Neural cell (in vitro differentiated cells): Measurements from ENCODE around the gene CHCHD3.

Experiments
- EZH2 ChIP-seq: fragments of 200-600, 300-800 bp; shearing (Covaris generic), sonication (generic); IDR thresholded peaks from 2 replicates; pipeline ENCODE4 v1.6.1; 2014; ENCODE audit warnings: antibody characterized with exemption, low read length, borderline replicate concordance, mild to moderate bottlenecking; ENCODE audit not compliant: insufficient read depth, poor library complexity, severe bottlenecking
- POLR2AphosphoS5 ChIP-seq: IDR thresholded peaks from 2 replicates; pipeline ENCODE4 v1.6.1; 2012
- RAD21 ChIP-seq: fragments of 450-650 bp; conservative IDR thresholded peaks from 2 replicates; pipeline ENCODE4 v1.6.1; 2014; ENCODE audit warnings: antibody characterized with exemption, mild to moderate bottlenecking, moderate library complexity
- SMC3 ChIP-seq: fragments of 450-650 bp; conservative IDR thresholded peaks from 2 replicates; pipeline ENCODE4 v1.6.1; 2014; ENCODE audit warnings: antibody characterized with exemption, mild to moderate bottlenecking, moderate library complexity; ENCODE audit not compliant: poor library complexity
- TF ChIP-seq, protein P1 (sequence below): fragments of 450-650 bp; IDR thresholded peaks from 2 replicates; pipeline ENCODE4 v1.5.1; 2014; ENCODE audit warnings: antibody characterized with exemption, mild to moderate bottlenecking, moderate library complexity; ENCODE audit not compliant: poor library complexity, severe bottlenecking
- TF ChIP-seq, protein P2 (sequence below): IDR thresholded peaks from 2 replicates; pipeline ENCODE4 v1.6.1; 2012; ENCODE audit warnings: borderline replicate concordance

DNA sequence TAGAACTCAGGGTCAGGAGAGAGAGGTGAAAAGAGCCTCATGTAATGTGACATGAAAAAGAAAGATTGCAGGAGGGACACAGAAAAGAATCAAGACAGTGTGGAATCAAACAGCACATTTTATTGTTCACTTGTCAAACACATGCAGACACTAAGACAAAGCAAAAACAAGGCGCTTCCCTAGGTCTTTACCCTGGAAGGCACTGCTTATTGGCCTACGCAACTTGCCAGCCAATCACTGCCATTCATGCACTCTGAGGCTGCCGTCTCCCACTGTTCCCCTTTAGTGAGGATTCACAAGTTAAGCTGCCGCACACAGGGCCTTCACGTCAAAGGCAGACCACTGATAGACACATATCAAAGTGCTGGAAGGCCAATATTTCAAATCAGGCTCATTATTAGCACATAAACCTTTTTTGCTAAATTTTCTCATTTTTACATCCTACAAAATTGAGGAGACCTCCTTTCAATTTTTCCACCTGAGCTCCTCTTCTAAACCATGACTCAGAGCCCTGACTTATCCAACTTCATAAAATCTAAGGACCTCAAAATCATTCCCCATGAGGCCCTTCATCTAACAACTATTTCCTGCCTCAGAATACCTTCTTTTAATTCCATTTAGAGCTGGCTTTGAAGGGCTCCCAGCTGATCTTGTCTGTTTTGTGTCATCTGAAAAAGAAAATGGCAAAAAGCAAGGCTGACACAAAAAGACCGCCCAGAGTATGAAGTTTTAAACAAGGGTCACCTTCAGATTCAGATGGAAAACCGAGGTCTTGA, 149.4 kb downstream of the CHCHD3 start:
- TF ChIP-seq, protein P1, sequence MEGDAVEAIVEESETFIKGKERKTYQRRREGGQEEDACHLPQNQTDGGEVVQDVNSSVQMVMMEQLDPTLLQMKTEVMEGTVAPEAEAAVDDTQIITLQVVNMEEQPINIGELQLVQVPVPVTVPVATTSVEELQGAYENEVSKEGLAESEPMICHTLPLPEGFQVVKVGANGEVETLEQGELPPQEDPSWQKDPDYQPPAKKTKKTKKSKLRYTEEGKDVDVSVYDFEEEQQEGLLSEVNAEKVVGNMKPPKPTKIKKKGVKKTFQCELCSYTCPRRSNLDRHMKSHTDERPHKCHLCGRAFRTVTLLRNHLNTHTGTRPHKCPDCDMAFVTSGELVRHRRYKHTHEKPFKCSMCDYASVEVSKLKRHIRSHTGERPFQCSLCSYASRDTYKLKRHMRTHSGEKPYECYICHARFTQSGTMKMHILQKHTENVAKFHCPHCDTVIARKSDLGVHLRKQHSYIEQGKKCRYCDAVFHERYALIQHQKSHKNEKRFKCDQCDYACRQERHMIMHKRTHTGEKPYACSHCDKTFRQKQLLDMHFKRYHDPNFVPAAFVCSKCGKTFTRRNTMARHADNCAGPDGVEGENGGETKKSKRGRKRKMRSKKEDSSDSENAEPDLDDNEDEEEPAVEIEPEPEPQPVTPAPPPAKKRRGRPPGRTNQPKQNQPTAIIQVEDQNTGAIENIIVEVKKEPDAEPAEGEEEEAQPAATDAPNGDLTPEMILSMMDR = no peak
- no peak for TF ChIP-seq RAD21
- TF ChIP-seq SMC3 = no peak
- no peak for TF ChIP-seq POLR2AphosphoS5
- TF ChIP-seq EZH2 = no peak
- TF ChIP-seq, protein P2, sequence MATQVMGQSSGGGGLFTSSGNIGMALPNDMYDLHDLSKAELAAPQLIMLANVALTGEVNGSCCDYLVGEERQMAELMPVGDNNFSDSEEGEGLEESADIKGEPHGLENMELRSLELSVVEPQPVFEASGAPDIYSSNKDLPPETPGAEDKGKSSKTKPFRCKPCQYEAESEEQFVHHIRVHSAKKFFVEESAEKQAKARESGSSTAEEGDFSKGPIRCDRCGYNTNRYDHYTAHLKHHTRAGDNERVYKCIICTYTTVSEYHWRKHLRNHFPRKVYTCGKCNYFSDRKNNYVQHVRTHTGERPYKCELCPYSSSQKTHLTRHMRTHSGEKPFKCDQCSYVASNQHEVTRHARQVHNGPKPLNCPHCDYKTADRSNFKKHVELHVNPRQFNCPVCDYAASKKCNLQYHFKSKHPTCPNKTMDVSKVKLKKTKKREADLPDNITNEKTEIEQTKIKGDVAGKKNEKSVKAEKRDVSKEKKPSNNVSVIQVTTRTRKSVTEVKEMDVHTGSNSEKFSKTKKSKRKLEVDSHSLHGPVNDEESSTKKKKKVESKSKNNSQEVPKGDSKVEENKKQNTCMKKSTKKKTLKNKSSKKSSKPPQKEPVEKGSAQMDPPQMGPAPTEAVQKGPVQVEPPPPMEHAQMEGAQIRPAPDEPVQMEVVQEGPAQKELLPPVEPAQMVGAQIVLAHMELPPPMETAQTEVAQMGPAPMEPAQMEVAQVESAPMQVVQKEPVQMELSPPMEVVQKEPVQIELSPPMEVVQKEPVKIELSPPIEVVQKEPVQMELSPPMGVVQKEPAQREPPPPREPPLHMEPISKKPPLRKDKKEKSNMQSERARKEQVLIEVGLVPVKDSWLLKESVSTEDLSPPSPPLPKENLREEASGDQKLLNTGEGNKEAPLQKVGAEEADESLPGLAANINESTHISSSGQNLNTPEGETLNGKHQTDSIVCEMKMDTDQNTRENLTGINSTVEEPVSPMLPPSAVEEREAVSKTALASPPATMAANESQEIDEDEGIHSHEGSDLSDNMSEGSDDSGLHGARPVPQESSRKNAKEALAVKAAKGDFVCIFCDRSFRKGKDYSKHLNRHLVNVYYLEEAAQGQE = no peak
